GM19467 (cell line): Measurements from ENCODE around the gene TAF6.
A peak's percentile ranks its signal among the peaks of the same experiment; 100 is the strongest.

Experiments used
- ATAC-seq: cut with Tn5 transposase; IDR thresholded peaks from one replicate; pipeline ENCODE4 v1.9.1; 2021; ENCODE audit warnings: mild to moderate bottlenecking, moderate library complexity; ENCODE audit not compliant: unreplicated experiment

Gene TAF6

DNA sequence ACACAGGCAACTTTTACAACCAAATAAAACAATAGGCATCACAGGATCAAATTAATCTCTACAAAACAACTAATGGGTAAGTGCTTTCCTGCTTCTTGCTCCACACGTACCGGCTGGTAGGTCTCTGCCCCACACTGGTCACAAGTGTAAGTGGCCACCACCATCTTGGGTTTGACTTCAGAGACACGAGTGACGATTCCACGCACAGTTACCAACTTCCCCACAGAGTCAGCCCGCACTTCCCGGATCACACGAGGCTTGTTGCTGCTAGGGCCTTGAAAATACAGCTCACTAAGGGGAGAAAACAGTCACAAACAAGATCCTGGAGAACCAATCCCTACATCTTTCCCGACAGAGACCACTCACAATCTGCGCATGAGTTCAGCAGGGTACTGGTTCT is 20.2 kb downstream of the TAF6 start:
- ATAC-seq = no peak

DNA sequence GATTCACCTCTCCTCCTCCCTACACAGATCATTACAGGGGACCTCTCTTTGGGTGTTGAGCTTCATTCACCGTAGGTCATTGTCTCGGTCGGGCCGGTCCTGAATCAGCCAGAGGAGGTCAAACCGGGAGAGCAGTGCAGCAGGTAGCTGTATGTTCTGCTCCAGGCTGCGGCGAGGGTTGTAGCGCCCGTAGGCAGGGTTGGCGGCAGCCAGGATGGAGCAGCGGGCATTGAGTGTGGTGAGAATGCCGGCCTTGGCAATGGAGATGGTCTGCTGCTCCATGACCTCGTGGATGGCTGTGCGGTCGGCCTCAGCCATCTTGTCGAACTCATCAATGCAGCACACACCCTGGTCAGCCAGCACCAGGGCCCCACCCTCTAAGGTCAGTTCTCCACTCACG is 23.5 kb downstream of the TAF6 start:
- no peak for ATAC-seq

DNA sequence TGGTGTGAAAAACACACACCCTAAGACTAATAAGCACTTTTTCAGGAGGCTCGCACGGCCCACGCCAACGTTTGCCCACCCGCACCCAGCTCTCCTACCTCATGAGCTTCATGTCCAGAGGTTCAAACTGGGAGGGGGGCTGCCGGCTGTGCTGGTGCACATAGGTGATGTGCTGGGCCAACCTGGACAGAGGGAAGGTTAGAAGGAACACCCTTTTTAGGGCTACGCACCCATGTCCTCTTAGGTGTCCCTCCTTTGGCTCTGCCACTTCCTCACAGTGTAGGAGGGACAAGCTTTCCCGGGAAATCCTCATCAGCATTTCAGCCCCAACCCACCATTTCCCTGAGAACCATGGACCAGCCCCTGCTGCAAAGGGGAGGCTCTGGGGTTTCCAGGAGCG is 23.9 kb downstream of the TAF6 start:
- no peak for ATAC-seq

DNA sequence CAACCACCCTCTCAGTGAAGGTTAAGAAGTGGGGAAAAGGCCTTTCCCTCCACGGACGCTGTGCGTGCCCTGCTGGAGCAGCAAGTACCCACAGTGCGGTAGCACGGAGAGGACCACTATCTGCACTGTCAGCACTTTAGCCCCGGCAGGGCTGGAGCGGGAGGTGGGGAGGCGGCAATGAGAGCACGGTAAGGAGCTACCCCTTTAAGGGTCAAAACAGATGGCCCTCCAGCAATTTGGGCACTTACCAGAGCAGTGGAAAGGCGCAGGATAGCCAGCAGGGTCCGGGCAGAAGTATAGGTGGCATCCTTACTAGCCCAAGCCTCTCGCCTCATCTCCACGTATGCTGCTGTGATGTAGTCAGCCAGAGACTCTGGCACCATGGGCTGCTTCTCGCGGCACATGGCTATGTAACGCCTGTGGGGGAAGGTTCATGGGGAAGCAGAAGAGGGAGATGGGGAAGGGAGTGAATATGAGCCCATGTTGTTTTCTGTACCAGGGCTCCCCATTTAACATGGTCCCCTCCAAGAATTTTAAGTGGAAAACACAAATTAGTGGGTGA is 25.2 kb downstream of the TAF6 start:
- no peak for ATAC-seq

DNA sequence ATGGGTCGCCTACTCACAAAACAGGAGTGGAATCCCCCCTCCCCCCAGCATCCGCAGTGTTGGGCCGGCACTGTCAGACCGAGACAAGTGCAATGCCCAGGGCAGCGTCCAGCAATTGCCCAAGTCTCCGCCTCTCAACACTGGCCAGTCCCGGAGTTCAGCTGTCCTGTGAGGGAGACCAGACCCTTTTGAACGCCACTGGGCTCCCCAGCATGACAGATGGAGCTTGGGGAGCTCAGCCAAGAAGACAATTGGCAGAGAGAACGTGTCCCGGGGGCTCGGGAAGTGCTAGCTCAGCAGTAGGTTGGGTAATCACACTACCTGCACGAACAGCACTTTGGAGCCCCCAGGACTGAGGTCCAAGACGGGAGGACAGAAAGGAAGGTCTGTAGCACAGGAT is 25.7 kb downstream of the TAF6 start:
- ATAC-seq = no peak

DNA sequence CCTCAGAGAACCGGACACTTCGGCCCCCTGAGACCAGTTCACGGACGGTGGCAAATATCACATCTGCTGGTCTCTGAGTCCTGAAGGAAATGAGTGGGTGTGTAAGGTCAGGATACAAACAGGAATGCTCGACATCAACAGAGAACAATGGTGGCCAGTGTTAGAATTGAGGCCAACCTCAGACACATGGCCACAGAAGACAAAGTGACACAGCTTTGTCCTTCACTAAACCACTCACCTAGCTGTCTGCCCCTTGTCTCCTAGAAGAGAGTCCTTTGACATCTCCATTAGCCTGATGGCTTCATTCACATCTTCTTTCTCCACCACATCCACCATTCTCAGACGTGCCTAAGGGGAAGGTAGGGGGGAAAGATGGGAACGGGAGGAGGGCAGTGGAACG is 26.1 kb downstream of the TAF6 start:
- ATAC-seq = no peak

DNA sequence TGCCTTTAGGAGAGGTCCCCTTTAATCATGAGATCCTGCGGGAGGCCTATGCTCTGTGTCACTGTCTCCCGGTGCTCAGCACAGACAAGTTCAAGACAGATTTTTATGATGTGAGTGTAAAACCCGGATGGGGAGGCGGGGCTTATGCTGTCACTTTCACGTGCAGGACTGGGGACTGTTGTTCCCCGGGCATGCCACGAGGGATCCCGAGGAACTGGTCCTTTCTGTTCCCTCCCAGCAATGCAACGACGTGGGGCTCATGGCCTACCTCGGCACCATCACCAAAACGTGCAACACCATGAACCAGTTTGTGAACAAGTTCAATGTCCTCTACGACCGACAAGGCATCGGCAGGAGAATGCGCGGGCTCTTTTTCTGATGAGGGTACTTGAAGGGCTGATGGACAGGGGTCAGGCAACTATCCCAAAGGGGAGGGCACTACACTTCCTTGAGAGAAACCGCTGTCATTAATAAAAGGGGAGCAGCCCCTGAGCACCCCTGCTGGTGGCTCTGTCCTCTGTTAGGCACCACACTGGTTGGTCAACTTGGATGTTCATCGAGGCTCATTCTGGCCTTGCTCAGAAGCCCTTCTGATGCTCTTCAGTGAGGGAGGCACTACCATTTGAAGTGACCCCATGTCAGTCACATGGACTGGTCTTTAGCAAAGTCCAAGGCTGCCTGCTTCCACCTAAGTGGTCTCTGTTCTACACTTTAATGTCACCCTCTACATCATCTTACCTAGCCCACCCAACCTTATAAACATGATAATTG is 27.6 kb downstream of the TAF6 start:
- ATAC-seq = no peak

DNA sequence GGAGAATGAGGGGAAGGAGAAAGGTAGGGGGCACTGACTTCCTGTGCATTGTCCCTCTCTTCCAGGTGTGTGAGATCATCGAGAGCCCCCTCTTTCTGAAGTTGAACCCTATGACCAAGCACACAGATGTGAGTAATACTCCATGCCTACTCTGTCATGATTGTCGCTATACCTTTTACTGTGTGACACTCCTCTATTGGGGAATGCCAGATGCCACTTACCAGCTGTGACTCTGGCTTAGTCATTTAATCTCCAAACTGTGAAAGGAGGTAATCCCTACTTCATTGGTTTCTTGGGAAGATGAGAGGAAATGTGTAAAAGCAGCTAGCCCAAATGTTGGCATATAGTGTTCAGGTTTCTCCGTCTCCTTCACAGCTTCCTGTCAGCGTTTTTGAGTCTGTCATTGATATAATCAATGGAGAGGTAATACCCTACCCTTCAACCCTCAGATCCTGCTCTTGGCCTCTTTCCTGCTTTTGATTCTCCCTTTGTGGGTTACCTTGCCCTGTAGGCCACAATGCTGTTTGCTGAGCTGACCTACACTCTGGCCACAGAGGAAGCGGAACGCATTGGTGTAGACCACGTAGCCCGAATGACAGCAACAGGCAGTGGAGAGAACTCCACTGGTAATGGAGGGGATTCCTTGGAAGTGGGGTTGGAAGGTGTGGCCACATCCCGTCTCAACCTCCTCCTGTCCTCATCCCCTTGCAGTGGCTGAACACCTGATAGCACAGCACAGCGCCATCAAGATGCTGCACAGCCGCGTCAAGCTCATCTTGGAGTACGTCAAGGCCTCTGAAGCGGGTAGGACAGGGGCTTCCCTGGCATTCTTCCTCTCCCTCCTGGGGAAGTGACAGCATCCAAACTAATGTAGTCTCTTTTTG is 28.4 kb downstream of the TAF6 start:
- no peak for ATAC-seq

DNA sequence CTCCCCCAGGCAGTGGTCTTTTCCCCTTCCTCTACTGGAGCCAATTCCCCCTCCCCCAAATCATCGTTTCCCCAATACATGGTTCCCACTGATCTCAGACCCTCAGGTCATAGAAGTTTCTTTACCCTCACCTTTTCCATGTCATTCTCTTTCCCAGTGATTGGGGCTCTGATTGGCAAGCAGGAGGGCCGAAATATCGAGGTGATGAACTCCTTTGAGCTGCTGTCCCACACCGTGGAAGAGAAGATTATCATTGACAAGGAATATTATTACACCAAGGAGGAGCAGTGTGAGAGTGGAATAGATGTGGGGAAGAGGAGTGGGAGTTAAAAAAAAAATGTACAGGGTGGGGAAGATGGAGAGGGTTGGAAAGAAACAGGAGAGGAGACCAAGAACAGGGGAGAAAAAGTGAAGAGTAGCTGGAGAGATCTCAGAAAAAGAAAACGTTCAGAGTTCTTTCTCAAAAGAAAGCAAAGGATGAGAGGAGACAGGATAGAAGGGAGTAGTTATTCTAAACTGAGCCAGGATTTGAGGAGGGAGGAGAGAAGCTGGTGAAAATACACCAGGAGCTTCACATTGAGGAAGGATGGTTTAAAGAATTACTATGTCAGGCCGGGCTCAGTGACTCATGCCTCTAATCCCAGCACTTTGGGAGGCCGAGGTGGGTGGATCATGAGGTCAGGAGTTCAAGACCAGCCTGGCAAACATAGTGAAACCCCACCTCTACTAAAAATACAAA is 29.5 kb downstream of the TAF6 start:
- ATAC-seq = no peak

DNA sequence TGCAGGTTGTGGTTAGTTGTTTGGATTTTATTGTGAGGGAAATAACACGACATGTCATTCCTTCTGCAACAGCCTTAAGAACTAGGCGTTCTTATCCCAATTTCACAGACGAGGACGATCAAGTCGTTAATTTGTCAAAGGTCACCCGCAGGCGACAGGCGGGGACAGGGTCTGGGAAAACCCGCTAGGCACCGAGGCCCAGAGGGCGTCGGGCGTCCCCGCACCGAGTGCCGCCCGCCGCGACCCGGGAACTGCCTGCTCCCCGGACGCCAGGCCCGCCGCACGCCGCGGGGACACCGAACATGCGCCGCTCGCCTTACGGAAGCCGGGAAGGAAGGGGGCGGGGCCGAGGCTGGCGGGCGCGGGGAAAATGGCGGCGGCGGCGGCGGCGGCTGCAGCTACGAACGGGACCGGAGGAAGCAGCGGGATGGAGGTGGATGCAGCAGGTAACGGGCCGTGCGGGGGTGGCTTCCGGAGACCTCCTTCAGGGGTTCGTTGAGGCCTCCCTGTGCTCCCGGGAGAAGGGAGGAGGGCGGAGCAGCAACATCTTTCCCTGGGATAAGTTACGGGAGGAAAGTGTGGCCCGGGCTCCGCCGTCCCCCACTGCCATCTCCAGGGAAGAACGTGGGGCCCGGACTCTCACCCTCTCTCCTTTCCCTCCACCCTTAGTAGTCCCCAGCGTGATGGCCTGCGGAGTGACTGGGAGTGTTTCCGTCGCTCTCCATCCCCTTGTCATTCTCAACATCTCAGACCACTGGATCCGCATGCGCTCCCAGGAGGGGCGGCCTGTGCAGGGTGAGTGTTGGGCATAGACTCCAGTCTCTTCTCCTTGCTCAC is 30.3 kb downstream of the TAF6 start, which contains the start of gene COPS6:
Gene COPS6, plus strand, starts transcription at position 349 of the 837 bp plus-strand sequence. Its CDS starts 22 bp downstream, at position 371.
- ATAC-seq = no peak

DNA sequence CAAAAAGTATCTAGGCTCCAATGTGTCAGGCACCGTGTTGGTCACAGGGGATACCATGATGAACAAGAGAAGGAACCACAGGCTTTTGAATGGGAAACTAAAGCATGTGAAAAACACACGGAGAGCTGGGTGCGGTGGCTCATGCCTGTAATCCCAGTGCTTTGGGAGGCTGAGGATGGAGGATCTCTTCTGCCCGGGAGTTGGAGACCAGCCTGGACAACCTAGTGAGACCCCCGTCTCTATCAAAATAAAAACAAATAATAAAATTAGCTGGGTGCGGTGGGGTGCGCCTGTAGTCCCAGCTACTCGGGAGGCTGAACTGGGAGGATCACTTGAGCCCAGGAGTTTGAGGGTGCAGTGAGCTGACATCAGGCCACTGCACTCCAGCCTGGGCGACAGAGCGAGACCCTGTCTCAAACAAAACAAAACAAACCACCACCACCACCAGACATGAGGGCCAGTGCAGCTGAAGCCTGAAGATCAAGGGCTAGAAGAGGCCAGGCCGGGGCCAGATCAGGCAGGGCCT is 31.0 kb downstream of the TAF6 start:
- ATAC-seq = no peak

DNA sequence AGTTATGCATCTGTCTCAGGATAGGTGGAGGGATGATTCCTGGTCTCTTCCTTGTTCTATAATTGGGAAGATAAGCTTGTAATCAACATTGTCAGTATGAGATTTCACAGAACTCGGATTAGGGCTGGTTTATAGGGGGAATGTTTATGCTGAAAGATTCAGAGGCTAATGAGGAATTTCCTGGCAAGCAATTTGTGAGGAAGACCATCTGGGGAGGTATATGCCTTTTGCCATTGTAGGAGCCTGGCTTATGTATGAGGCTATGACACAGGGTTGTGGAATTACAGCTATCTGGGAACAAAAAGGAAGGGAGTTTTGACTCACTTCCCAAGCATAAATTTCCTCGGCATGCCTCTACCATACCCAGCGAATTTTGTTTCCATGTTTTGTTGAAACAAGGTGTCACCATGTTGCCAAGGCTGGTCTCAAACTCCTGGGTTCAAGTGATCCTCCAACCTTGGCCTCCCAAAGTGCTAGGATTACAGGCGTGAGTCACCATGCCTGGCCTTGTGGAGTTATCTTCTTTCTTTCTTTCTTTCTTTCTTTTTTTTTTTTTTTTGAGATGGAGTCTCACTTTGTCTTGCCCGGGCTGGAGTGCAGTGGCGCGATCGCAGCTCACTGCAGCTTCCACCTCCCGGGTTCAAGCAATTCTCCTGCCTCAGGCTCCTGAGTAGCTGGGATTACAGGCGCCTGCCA is 32.0 kb downstream of the TAF6 start:
- no peak for ATAC-seq

DNA sequence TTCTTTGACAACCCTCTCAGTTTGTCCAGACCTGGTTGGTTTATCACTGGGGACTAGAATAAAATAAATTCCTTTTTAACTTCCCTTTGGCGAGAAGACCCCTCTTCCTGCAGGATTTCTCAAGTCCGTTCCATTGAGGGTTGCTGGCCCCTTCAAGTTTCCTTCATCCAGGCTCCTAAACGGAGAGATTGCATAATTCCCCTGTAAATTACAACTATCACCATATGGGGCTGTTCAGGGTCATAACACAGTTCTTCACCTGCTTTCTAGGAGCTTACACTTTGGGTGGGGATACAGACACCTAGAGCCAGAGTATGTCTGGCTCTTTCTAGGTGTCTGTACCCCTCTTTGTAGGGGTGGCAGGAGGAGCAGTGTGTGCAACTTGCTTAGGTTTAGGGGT is 33.6 kb downstream of the TAF6 start:
- no peak for ATAC-seq

DNA sequence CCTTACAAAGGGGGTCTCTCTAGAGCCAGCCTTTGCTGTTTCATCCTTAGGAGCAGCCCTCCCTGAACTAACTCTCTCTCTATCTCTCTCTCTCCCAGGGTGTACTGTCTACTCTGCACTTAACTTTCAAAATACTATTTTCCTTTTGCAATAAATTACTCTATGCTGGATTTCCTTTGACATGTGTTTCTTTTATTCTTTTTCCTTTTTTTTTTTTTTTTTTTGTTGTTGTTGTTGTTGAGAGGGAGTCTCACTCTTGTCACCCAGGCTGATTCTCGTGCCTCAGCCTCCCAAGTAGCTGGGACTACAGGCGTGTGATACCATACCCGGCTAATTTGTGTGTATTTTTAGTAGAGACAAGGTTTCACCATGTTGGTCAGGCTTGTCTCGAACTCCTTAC is 36.2 kb downstream of the TAF6 start:
- no peak for ATAC-seq

DNA sequence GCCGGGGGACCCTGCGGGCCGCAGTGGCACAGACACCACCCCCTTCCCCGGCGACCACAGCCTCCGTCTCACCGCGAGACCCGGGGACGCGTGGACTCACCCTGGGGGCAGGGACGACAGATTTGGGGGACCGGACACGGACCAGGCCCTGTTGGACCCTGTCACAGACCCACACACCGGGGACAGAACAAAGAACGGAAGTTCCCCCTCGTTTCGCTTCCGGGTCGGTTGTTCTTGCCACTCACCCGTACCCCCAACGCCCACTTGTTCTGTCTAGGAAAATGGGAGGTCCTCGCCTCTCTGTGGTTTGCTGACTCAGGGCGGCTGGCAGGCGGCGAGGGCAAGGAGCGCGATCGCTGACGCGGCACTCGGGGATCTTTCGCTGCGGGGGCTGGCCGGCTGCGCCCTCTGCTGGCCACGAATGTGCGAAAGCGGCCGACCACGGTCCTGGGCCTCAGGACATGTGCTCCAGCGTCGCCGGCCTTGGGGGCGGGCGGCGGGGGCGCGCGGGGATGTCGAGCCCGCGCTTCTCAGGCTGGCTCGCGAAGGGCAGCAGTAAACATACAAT is 37.5 kb downstream of the TAF6 start, which contains the start of gene ZNF3:
Gene ZNF3, minus strand, starts transcription at position 189 of the 568 bp plus-strand sequence. CDS start 4,366 bp downstream, outside the sequence.
- ATAC-seq = peak; percentile 67

DNA sequence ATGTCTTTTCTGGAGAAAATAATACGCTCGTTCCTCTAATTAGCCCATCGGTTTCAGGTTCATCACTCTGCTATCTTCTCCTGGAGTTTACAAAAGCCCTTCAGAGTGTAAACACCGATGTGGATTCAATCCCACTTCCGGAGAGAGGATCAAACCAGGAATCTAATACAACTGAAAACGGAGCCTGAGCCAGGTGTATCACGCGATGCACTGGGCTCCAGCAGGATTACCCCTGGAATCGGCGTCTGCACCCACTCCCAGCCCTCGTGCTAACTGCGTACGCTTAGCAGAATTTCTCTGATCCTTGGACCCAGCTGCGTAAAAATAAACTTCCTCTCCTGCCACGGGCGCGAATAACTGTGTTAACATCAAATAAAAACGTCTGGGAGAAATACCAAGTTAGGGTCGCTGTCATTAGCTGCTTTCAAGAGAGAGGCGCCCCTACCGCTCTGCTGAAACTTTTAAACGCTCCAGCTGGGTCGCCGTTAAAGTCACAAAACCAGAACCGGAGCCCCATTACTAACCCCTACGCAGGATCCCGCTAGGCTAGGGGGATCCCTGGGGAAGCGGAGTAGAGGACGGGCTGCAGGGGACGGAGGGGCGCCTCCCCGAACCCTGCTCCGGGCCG is 38.1 kb downstream of the TAF6 start:
- ATAC-seq = peak; percentile 16

DNA sequence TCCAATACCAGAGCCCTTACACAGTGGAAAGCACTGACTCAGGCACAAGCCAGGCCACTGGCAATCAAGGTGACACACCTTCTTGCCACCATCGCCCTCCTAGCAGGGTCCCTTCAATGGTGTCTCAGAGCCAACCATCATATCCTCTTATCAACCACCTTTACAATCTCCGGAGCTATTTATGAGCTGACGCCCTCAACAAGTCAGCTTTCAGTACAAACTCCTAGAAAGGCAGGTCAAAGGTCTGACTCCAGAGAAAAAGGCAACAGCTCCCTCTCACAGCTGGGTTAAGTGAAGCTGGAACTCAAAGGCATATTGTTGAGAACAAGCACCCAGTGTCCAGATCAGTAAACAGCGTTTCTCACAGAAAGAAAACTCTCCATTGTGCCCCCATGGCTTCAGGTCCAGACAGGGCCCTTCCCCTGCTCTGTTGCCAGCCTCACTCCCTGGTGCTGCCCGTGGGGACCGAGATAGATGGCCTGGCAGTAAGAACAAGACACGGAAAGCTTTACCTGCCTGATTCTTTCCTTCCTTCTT is 40.1 kb downstream of the TAF6 start:
- no peak for ATAC-seq

DNA sequence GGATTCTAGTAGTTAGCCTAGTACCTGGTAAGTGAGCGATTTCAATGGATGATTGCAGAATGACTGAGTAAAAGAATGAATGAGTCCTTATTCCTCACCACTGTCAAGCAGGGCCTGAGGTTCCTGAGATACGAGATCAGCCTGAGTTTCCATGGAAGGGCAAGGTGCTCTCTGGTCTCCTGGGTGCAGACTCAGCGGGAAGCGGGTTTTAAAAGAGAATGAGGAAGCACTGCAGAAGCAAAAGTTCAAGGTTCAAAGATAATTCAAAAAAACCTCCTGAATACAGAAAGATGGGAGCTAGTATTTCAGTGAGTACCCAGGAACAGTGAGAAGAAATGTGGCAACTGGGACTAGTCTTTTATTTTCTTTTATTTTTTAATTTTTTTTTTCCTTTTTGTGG is 42.0 kb downstream of the TAF6 start:
- no peak for ATAC-seq
